NCI-H187 (cell line): ENCODE results near the gene RPS4Y1.

ENCODE experiments used
- DNase-seq, 2 experiments: peaks; one replicate each; lab custom pipeline; 2025; lab: John Stamatoyannopoulos, UW

RPS4Y1 gene

GRCh38 chrY:2883561-2883960 lies 42.2 kb downstream of the RPS4Y1 start:
- DNase-seq, result no peak

GRCh38 chrY:2885880-2886279 lies 44.5 kb downstream of the RPS4Y1 start:
- DNase-seq, result no peak

GRCh38 chrY:2887386-2887785 lies 46.0 kb downstream of the RPS4Y1 start:
- no peak for DNase-seq

DNA sequence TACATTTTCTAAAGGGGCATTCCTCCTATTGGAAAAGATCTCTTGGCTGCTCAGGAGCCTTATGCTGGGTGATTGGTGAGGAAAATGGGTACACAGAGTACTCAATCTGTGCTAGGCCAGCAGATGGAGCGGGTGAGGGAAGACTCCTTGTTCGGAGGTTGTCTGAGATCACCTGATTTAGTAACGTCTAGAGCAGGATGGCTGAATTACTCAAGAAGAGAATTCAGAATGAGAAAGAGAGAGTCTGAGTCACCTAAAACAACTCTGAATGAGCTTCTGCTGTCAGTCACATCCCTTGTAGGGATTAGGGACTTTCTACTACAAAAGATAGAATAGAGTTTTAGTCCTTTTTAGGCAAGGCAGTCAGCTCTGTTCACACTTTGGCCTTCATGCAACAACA lies 46.6 kb downstream of the RPS4Y1 start:
- DNase-seq, result no peak

DNA sequence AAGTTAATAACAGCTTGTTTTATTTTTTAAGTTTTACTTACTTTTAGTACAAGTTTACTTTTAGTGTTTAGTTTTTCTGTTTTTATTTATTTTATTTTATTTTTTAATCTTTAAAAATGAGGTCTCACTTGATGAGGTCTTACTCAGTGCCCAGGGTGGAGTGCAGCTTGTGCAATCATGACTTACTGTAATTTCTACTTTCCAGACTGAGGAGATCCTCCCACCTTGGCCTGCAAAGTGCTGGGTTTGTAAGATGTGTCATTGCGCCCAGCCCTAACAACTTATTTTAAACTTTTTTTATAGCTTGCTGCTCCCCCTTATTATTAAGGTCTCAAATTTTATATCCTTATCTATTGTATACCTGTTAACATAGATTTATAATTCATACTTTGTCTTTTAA lies 52.1 kb downstream of the RPS4Y1 start:
- no peak for DNase-seq

- no peak for DNase-seq
These were observed 54.6 kb downstream of the RPS4Y1 start for GRCh38 chrY:2896050-2896449.

DNA sequence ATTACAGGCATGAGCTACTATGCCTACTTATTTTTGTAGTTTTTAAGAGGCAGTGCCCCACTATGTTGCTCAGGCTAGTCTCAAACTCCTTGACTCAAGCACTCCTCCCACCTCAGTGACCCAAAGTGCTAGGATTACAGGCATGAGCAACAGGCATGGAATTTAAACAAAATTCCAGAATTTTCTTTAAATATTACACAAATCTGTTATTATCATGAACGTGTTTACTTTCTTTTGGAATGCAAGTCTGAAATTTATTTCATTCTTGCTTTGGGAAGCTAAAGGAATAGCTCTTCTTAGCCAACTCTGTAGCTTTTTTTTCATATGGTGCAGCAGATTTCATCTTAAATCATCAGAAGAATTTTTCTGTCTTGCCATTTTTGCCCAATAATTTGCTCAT lies 66.0 kb downstream of the RPS4Y1 start:
- no peak for DNase-seq

- no peak for DNase-seq
These were observed 71.8 kb downstream of the RPS4Y1 start for GRCh38 chrY:2913066-2913815.
